Activated T-helper 2 cell treated with anti-CD3 and anti-CD28 coated beads, Interferon-gamma antibody, Interleukin-2, Interleukin-4, amounts not matched to agents 10 μg/mL and 5 μg/mL and 100 μg/mL, durations not matched to agents 14 hours and 24 hours and 36 hours (primary cell): Measurements from ENCODE around the gene NRM. TPM values are rescaled to one million over a fixed set of nuclear protein-coding genes. Genes with fewer than 3 reads are reported as not detected.

Experiments
- DNase-seq: peaks from one replicate; pipeline ENCODE4 v3.0.0; 2021; ENCODE audit warnings: low spot score
- H3K27ac Mint-ChIP-seq: one replicate; pipeline ENCODE4 v1.8.0; 2021; ENCODE audit warnings: mixed read lengths
- H3K27me3 Mint-ChIP-seq: one replicate; pipeline ENCODE4 v1.8.0; 2021; ENCODE audit warnings: low read depth, mixed read lengths
- H3K36me3 Mint-ChIP-seq: one replicate; pipeline ENCODE4 v1.8.0; 2021; ENCODE audit warnings: low read depth, mixed read lengths
- H3K4me1 Mint-ChIP-seq: one replicate; pipeline ENCODE4 v1.8.0; 2021; ENCODE audit warnings: low read depth, mixed read lengths
- H3K4me3 Mint-ChIP-seq: one replicate; pipeline ENCODE4 v1.8.0; 2021; ENCODE audit warnings: low read depth, mild to moderate bottlenecking, moderate library complexity, mixed read lengths
- H3K9me3 Mint-ChIP-seq: one replicate; pipeline ENCODE4 v1.8.0; 2021; ENCODE audit warnings: mixed read lengths
- intact Hi-C: fragments of 100-400 bp; cut with micrococcal nuclease; formaldehyde crosslinking; loops from one replicate; pipeline ENCODE4 v1.15.1; 2023
- total RNA-seq: library from RNA; stranded (reverse); gene quantifications from 2 replicates; pipeline ENCODE4 v1.2.3, GENCODE V29; 2022

The NRM gene
- total RNA-seq, 1 donor from 2014 or later = 24.2 TPM

- Mint-ChIP-seq H3K4me1 (peaks cover 31% of the 10 kb centered on the region), H3K27me3 (no peaks in the 10 kb centered on the region), H3K9me3 (no peaks in the 10 kb centered on the region), H3K36me3 (peaks cover 6% of the 10 kb centered on the region), H3K27ac (peak overlapping the region; percentile 24), H3K4me3 (peak overlapping the region; percentile 97)
- no peak for DNase-seq
- intact Hi-C loops = no loop called here
These were observed 544 bp upstream of the NRM start for GRCh38 chr6:30691208-30691847.

- intact Hi-C loops = loop anchor here (5.0 kb wide), 2 partner anchors 133 to 962 kb away; partner anchors contain the start of genes BAG6, GNL1 and PRR3
- peak overlapping the region; percentile 82 for H3K27ac Mint-ChIP-seq
These were observed 799 bp downstream of the NRM start for GRCh38 chr6:30689985-30690384.

GRCh38 chr6:30689022-30689865, 1.5 kb downstream of the NRM start:
- H3K36me3 Mint-ChIP-seq = peaks cover 25% of the 10 kb centered on the region
- DNase-seq = no peak
- H3K4me3 Mint-ChIP-seq = peak overlapping the region; percentile 97
- H3K27me3 Mint-ChIP-seq = no peaks in the 10 kb centered on the region
- H3K4me1 Mint-ChIP-seq = peaks cover 31% of the 10 kb centered on the region
- intact Hi-C loops = loop anchor here (5.0 kb wide), 2 partner anchors 132 to 963 kb away; partner anchors contain the start of genes BAG6, GNL1 and PRR3
- no peak overlapping the region for H3K27ac Mint-ChIP-seq
- no peaks in the 10 kb centered on the region for H3K9me3 Mint-ChIP-seq

More at GRCh38 chr6:30689985-30690384, 799 bp downstream of the NRM start:
- no peaks in the 10 kb centered on the region for H3K27me3 Mint-ChIP-seq
- H3K36me3 Mint-ChIP-seq = peaks cover 20% of the 10 kb centered on the region
- no peak for DNase-seq
- peaks cover 31% of the 10 kb centered on the region for H3K4me1 Mint-ChIP-seq
- peak overlapping the region; percentile 97 for H3K4me3 Mint-ChIP-seq
- H3K9me3 Mint-ChIP-seq = no peaks in the 10 kb centered on the region

GRCh38 chr6:30688569-30688968, 2.2 kb downstream of the NRM start:
- peaks cover 31% of the 10 kb centered on the region for H3K4me1 Mint-ChIP-seq
- no peaks in the 10 kb centered on the region for H3K27me3 Mint-ChIP-seq
- no peak for DNase-seq
- intact Hi-C loops = loop anchor here (5.0 kb wide), 2 partner anchors 131 to 964 kb away; partner anchors contain the start of genes BAG6, GNL1 and PRR3
- H3K4me3 Mint-ChIP-seq = peak overlapping the region; percentile 97
- H3K27ac Mint-ChIP-seq = peak overlapping the region; percentile 93
- no peaks in the 10 kb centered on the region for H3K9me3 Mint-ChIP-seq
- peaks cover 32% of the 10 kb centered on the region for H3K36me3 Mint-ChIP-seq

GRCh38 chr6:30687659-30688431, 2.9 kb downstream of the NRM start:
- no peaks in the 10 kb centered on the region for H3K9me3 Mint-ChIP-seq
- peaks cover 39% of the 10 kb centered on the region for H3K36me3 Mint-ChIP-seq
- peaks cover 31% of the 10 kb centered on the region for H3K4me1 Mint-ChIP-seq
- peak overlapping the region; percentile 97 for H3K4me3 Mint-ChIP-seq
- H3K27ac Mint-ChIP-seq = peak overlapping the region; percentile 93
- DNase-seq = no peak
- intact Hi-C loops = loop anchor here (1.0 to 5.0 kb wide), 3 partner anchors 29 to 964 kb away; partner anchors contain the start of genes BAG6, GNL1, MDC1 and PRR3
- H3K27me3 Mint-ChIP-seq = no peaks in the 10 kb centered on the region

GRCh38 chr6:30686908-30687658, 3.7 kb downstream of the NRM start:
- H3K27me3 Mint-ChIP-seq = no peaks in the 10 kb centered on the region
- H3K27ac Mint-ChIP-seq = peak overlapping the region; percentile 93
- H3K36me3 Mint-ChIP-seq = peaks cover 46% of the 10 kb centered on the region
- peak; percentile 79 for DNase-seq
- no peaks in the 10 kb centered on the region for H3K9me3 Mint-ChIP-seq
- H3K4me1 Mint-ChIP-seq = peaks cover 33% of the 10 kb centered on the region
- H3K4me3 Mint-ChIP-seq = peak overlapping the region; percentile 97
- intact Hi-C loops = loop anchor here (1.0 to 5.0 kb wide), 3 partner anchors 30 to 965 kb away; partner anchors contain the start of genes BAG6, GNL1, MDC1 and PRR3

- Mint-ChIP-seq H3K9me3 (no peaks in the 10 kb centered on the region), H3K4me1 (peaks cover 32% of the 10 kb centered on the region), H3K36me3 (peaks cover 54% of the 10 kb centered on the region), H3K27ac (peak within 1 kb of the TSS; percentile 93), H3K4me3 (peak within 1 kb of the TSS; percentile 97), H3K27me3 (no peaks in the 10 kb centered on the region)
- DNase-seq = peak; percentile 74
- intact Hi-C loops = loop anchor here (5.0 kb wide), 2 partner anchors 129 to 966 kb away; partner anchors contain the start of genes BAG6, GNL1 and PRR3
These were observed 4.5 kb downstream of the NRM start, which contains the start of gene PPP1R18 for GRCh38 chr6:30686009-30686907. Gene PPP1R18 (minus strand): TSS chr6:30686645. CDS start chr6:30686018, 627 bp downstream.

- intact Hi-C loops = loop anchor here (5.0 kb wide), 2 partner anchors 128 to 967 kb away; partner anchors contain the start of genes BAG6, GNL1 and PRR3
- no peaks in the 10 kb centered on the region for H3K9me3 Mint-ChIP-seq
- H3K27ac Mint-ChIP-seq = peak overlapping the region; percentile 93
- H3K27me3 Mint-ChIP-seq = no peaks in the 10 kb centered on the region
- no peak for DNase-seq
- peaks cover 61% of the 10 kb centered on the region for H3K36me3 Mint-ChIP-seq
- H3K4me1 Mint-ChIP-seq = peaks cover 33% of the 10 kb centered on the region
- peak overlapping the region; percentile 97 for H3K4me3 Mint-ChIP-seq
These were observed 5.4 kb downstream of the NRM start for GRCh38 chr6:30685157-30686008.

- Mint-ChIP-seq H3K4me3 (peak overlapping the region; percentile 97), H3K27me3 (no peaks in the 10 kb centered on the region), H3K4me1 (peaks cover 34% of the 10 kb centered on the region), H3K9me3 (no peaks in the 10 kb centered on the region), H3K27ac (peak overlapping the region; percentile 96), H3K36me3 (peaks cover 70% of the 10 kb centered on the region)
- no peak for DNase-seq
- intact Hi-C loops = loop anchor here (5.0 kb wide), 8 partner anchors 53 to 968 kb away; partner anchors contain the start of genes BAG6, GNL1, HLA-E and PRR3
These were observed 6.2 kb downstream of the NRM start for GRCh38 chr6:30684386-30685156.

GRCh38 chr6:30683980-30684338, 6.8 kb downstream of the NRM start:
- Mint-ChIP-seq H3K27ac (peak overlapping the region; percentile 96), H3K36me3 (peaks cover 76% of the 10 kb centered on the region), H3K27me3 (no peaks in the 10 kb centered on the region), H3K9me3 (no peaks in the 10 kb centered on the region), H3K4me3 (peak overlapping the region; percentile 97), H3K4me1 (peaks cover 35% of the 10 kb centered on the region)
- DNase-seq = no peak
- intact Hi-C loops = loop anchor here (5.0 kb wide), 6 partner anchors 53 to 357 kb away; partner anchors contain the start of genes HLA-E and TRIM39
